Measurements from ENCODE around the gene APBB1IP. TPM values are rescaled to one million over a fixed set of nuclear protein-coding genes. Genes with fewer than 3 reads are reported as not detected.
"Not testable (repeated sequence)": the region's sequence is repeated elsewhere in the genome, so short reads cannot be mapped to it uniquely, and the experiment has no call there.

APBB1IP gene
- polyA plus RNA-seq, 4 donors, result 1.1 to 5.0 (median 1.4) TPM

DNA sequence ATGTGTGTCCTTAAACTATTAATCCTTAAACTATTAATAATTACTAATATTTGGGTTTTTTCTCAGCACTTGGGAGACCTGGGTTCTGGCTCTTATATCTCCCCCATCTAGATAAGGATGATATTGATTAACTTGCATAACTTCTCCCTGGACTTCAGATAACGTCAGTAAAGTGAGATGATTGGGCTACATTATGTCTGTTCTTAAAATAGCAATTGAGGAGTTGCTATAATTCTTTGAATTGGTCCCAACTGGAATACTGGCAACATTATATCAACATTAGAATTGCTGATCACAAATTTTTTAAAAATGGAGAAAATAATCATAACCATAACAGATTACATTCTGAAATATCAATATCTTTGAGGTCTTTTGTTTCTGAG, 1.9 kb downstream of the APBB1IP start:
- no peak for DNase-seq (ENCODE audit: low read depth in 4 of 4, low spot score in 3 of 4)

DNA sequence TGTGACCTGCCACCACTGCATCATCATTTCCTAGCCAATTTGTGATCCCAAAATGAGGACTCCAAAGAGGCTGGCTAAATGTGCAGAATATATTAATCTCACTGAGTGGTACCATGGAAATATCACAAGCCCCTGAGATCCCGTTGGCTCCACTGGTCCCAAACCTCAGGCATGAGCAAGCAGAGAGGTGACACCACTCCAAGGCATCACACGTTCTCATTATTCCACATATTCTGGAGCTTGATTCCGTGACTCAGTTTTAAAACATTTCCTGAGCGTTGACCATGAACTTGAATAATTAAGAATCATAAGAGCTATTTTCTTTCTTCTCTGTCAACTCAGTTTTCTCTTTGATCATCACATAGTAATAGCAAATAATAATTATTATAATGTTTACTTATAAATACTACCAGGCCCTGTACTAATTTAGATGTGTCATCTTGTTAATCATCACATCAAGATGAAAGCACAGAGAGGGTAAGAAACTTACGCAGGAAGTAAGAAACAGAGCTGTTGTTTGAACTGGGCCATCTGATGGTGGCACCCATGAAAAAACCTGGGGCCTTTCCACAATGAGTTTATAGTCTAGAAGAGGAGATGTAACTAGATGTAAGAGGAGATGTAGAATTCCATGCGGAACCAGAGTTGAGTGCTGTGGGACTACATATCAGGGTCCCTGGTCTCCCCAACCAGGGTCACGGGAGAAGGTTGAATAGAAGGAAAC, 3.5 kb downstream of the APBB1IP start:
- DNase-seq (ENCODE audit: low read depth in 4 of 4, low spot score in 3 of 4), result no peak

DNA sequence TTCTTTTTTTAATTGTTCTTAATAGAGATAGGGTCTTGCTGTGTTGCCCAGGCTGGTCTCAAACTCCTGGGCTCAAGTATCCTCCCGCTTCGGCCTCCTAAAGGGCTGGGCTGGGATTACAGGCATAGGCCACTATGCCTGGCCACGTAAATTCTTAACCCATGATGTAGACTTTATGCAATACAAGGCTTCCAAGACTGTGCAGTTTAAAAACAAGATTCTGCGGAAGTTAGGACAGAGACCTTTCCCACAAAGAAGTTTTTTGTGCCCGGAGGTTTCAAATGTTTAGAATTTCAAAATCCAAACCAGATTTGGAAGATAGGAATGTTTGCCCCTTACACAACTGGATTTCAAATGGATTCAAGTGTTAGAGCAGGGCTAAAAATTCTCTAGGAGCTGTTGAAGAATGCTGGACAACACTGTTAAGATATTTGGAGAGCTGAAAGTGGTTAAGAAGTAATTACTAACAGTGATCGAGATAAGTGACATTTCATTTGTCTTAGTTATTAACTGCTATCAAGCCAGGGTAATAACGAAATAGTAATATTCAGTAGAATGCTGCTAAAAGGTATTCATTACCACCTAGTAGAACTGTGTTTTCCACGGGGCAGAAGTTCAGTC, 7.4 kb downstream of the APBB1IP start:
- DNase-seq (ENCODE audit: low read depth in 4 of 4, low spot score in 3 of 4), result no peak

DNA sequence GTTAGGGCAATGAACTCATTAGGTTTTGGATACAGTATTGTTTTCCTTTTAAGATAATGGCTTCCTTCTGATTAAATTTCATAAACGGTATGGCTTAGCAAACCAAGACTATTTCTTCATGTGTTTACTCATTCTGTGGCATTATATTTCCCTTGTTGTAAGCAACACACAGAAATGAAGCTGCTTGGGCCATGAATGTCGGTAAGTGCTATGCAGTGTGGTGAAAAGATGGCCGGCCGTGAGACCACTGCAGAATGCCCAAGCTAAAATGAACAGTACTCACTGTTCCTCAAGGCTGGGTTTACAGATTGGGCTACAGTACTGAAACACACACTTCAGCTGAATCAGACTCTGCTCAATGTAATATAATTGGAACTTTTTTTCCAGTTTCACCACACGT, 8.1 kb downstream of the APBB1IP start:
- DNase-seq (ENCODE audit: low read depth in 4 of 4, low spot score in 3 of 4), result no peak

DNA sequence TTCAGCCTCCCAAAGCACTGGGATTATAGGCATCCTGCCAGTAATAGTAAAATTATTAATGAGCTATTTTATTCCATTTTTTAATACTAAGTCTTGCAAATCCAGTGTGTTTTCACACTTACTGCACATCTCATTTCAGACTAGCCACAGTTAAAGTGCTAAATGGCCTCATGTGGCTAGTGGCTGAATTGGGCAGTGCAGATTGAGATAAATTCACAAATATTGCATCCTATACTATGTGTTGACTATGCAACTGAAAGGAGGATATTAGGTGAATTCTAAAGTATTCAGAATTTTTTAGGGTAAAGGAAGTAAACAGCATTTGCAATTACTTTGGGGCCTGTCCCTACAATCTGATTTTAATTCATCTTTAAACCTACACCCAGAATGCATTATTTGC, 10.2 kb downstream of the APBB1IP start:
- no peak for DNase-seq (ENCODE audit: low read depth in 4 of 4, low spot score in 3 of 4)

DNA sequence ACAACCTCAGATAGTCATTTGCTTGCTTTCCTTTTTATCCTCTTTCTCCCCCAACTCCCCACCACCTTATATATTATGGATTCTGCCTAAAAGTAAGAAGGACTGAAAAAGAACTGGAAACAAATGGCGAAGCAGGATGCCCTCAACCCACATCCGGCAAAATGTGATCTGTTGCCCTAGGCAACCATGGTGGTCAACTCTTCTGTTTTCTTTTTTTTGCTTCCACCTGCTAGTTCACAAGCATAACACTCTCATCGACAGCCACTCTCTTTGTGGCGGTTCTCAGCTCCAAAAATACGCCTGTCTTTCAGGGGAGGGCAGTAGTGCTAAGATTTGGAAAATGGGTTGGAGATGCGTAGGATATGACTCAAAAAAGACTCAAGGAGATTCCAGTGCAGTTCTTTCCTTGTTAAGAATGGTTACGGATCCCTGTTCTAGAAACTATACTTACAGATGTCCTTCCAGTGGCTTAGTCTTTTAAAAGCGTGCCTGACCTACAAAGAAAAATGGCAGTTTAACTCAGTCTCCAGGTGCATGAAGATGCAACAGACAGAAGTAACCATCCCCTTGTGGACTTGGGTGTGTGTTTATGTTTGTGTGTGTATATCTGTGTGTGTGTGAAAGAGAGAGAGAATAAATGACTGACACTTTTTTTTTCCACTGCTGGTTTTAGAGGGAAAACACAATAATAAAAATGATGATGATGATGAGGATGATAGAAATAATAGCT, 10.7 kb downstream of the APBB1IP start:
- DNase-seq (ENCODE audit: low read depth in 4 of 4, low spot score in 3 of 4), result no peak

DNA sequence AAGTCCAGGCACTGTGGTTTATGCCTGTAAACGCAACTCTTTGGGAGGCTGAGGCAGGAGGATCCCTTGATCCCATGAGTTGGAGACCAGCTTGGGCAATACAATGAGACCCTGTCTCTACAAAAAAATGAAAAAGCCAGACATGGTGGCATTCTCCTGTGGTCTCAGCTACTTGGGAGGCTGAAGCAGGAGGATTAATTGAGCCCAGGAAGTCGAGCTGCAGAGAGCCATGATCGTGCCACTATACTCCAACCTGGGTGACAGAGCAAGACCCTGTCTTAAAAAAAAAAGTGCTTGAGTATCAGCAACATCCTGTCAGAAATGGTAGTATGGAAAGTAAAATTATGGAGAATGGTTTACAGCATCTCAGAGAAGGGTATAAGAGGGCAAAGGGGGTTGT, 11.6 kb downstream of the APBB1IP start:
- DNase-seq (ENCODE audit: low read depth in 4 of 4, low spot score in 3 of 4), result no peak

DNA sequence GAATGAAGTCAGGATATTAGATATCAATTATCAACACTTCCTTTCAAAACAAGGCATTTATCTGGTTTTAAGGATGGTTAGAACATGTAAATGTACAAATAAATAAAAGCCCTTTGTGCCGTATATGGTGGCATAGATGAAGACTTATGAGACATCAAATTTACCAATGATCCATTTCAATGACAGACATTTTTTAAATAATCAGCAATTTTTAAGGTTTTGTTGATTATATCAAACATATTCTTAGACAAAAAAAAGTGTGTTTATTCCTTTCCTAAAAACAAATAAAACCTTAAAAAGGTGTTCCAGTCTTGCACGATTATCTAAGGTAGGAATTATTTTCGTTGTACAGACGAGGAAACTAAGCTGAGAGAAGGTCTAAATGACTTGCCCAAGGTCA, 13.8 kb downstream of the APBB1IP start:
- DNase-seq (ENCODE audit: low read depth in 4 of 4, low spot score in 3 of 4), result no peak

DNA sequence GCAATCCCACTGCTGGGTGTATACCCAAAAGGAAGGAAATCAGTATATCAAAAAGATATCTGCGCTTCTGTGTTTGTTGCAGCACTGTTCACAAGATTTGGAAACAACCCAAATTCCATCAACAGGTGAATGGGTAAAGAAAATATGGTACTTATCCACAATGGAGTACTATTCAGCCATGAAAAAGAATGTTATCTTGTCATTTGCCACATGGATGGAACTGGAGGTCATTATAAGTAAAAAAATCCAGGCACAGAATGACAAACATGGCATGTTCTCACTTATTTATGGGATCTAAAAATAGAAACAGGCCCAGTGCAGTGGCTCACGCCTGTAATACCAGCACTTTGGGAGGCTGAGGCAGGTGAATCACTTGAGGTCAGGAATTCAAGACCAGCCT, 15.7 kb downstream of the APBB1IP start:
- no peak for DNase-seq (ENCODE audit: low read depth in 4 of 4, low spot score in 3 of 4)

DNA sequence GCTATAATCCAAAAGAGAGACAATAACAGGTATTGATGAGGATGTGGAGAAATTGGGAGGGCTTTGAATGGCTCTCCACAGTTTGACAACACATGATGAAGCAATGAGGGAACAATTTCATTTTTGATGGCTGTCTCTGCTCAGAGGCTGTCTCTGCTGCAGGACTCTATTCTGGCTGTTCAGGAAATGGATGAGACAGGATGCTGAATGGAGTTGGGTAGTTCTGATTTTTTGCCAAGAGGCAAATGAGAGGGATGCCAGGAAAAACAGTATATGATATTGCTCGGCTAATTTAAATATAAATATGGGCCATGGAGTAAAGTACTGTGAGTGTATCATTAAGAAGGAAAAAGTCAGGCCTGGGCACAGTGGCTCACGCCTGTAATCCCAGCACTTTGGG, 16.8 kb downstream of the APBB1IP start:
- DNase-seq (ENCODE audit: low read depth in 4 of 4, low spot score in 3 of 4), result no peak

DNA sequence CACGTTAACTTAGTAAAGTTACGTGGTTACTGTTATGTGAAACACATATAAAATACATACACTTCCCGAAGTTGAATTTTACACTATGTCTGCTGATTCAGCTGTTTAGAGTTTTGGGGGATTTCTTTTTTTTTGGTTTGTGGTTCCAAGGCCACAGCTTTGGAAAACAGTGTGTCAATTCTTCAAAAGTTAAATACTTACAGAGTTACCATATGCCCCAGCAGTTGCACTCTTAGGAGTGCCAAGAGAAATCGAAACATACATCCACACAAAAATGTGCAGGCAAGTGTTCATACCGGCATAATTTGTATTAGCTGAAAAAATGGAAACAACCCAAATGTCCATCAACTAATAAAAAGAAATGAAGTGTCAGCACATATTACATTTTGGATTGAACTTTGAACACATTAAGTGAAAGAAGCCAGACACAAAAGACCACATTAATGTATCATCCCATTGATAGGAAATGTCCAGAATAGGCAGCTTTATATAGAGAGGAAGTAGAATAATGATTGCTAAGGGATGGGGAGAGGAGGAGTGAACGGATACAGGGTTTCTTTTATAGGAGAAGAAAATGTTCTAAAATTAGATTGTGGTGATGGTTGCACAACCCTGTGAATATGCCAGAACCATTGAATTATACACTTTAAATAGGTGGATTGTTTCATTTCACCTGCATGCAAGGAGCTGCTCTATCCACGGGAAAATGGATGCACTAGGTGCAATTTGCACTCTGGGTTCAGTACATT, 17.6 kb downstream of the APBB1IP start:
- no peak for DNase-seq (ENCODE audit: low read depth in 4 of 4, low spot score in 3 of 4)

DNA sequence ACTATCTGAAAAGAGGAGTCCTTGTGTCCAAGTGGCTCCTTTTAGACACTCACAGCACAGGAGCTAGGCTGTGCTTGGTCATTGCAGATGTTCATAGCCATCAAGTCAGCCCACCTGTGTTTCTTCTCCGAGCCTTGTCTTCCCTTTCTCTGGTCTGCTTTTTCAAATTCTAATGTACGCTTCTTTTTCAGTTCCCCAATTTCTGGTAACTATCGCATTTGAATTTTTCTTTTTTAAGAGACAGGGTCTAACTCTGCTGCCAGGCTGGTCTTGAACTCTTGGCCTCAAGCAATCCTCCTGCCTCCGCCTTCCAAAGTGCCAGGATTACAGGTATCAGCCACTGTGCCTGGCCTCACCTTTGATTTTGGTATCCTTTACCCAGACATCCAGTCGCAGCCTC, 18.9 kb downstream of the APBB1IP start:
- DNase-seq (ENCODE audit: low read depth in 4 of 4, low spot score in 3 of 4), result no peak

DNA sequence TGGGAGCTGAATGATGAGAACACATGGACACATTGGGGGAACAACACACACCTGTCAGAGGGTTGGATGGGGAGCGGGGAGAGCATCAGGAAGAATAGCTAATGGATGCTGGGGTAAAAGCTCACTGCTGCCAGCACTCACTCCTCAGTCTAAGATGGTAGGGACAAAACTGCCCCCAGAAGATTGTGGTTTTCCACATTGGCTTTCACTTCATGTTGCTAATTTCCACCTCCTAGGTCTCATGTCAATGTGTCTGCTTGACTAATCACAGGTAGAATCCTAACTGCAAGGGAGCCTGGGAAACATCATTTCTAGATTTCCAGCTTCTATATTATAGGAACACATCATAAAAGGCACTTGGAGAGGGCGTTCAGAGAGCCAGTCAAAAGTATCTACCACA, 22.6 kb downstream of the APBB1IP start:
- no peak for DNase-seq (ENCODE audit: low read depth in 4 of 4, low spot score in 3 of 4)

DNA sequence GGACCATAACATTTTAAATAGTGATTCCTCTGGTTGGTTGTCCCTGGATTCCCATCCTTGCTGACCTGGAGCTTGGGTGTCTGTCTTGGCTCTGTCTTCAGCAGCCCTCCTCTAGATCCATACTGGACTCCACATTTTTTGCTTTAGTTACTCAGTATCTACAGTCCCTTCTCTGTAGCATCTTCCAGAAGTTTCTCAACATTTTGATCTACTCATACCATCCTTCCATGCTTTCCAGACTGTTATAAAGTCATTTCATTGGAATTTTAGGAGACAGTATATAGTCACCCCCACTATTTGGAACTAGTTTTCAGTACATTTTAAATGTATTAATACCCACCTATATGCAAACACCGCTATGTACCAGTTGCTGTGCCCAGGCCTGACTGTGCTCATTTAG, 25.8 kb downstream of the APBB1IP start:
- DNase-seq (ENCODE audit: low read depth in 4 of 4, low spot score in 3 of 4), result no peak

DNA sequence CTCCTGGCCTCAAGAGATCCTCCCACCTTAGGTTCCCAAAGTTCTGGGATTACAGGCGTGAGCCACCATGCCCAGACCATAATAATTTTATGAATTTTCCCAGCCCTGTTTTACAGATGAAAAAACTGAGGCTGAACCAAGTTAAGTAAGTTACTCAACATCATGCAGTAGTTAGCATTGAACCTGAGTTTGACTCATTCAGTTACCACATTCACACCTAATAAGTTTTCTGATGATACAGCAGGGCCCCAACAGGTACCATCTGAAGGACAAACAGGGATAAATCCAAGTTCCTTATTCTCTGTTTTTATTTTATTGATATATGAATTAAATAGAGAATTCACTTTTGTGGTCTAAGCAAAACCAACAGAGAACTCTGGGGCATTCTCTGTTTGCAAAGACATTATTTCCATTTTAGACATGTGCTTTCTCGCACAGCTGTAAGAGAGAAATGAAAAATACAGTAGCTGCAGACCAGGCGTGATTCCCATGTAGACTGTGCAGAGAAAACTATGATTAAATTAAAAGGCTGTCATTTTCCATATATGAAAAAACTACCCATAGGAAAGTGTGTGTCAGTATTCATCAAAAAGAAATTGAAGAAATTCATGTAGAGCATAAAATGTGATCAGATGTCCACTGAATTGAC, 26.6 kb downstream of the APBB1IP start:
- no peak for DNase-seq (ENCODE audit: low read depth in 4 of 4, low spot score in 3 of 4)

DNA sequence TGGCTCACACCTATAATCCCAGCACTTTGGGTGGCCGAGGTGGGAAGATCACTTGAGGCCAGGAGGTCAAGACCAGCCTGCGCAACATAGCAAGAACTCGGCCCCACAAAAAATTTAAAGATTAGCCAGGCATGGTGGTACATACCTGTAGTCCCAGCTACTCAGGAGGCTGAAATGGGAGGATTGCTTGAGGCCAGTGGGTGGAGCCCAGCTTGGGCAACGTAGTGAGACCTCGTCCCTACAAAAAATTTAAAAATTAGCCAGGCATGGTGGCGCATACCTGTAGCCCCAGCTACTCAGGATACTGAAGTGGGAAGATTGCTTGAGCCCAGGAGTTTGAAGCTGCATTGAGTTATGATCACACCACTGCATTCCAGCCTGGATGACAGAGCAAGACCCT, 28.4 kb downstream of the APBB1IP start:
- DNase-seq (ENCODE audit: low read depth in 4 of 4, low spot score in 3 of 4), result not testable (repeated sequence)

DNA sequence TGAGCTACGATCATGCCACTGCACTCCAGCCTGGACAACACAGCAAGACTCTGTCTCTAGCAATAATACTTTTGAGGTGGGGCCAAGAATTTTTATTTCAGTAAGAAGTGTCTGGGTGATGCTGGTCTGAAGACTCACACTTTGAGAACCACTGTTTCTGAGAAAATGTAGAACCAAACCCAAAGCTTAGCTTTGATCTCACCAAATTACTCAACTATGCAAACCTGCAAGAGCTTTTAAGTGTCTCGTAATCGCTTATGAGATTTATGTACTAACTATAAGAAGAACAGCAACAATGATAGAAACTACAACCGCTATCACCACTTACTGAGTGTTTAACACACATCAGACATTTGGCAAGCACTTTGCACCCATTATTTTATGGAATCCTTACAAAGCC, 29.5 kb downstream of the APBB1IP start:
- no peak for DNase-seq (ENCODE audit: low read depth in 4 of 4, low spot score in 3 of 4)

DNA sequence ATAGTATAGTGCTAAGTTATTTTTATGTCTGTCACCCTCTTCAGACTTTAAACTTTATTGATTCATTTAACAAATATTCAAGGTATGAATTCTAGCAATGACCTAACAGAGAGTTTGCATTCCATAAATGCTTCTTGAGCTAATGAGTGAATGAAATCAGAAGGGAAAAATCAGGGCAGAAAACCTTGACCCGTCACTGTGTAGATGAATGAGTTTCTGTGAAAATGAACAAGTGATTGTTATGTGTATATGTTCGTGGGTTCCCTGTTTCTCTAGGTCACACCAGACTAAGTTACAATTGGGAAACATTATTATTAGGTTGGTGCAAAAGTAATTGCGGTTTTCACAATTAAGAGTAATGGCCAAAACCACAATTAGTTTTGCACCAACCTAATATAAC, 30.1 kb downstream of the APBB1IP start:
- DNase-seq (ENCODE audit: low read depth in 4 of 4, low spot score in 3 of 4), result no peak

DNA sequence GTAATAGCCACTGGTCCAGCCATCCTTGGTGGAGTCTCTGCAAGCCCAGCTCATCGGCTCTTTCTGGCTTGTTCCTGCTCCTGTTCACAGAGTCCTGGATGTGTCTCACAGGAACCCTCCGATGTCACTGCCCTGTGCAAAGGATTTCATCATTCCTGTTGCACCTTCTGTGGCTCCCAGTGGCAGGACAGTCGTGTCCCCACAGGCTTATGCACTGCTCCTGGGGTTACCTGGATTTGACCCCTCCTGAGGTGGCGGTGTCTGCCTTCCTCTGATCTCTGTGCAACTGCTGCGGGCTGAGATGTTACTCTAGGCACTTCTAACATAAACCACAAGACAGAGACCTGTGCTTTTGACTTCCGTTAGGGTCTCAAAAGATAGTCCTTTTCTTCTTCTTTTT, 30.6 kb downstream of the APBB1IP start:
- DNase-seq (ENCODE audit: low read depth in 4 of 4, low spot score in 3 of 4), result no peak

DNA sequence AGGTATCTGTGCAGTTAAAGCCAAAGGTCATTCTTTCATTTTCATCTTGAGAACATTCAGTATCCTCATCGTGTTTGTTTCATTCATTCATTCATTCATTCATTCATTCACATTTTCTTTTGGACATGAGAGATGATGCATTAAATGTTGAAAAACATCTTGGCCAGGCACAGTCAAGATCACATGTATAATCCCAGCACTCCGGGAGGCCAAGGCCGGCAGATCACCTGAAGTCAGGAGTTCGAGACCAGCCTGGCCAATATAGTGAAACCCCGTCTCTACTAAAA, 34.3 kb downstream of the APBB1IP start:
- DNase-seq (ENCODE audit: low read depth in 4 of 4, low spot score in 3 of 4), result no peak

DNA sequence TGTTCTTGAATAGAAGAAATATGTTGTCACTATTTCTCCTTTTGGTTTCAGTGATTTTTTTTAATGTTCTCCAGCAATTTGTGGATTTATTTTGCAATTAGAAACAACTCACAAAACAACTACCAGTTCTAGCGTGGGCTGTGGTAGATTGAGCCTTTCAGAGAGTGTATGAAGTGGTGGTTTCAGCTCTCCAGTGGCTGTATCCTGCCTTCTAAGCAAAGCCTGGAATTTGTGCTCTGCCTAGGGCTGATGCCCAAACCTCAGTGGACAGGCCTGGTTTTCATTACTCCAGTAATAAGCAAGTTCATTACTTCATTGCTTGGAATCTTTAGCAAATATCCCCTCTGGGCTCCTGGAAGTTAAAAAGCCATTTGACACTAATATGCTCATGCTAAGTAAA, 35.9 kb downstream of the APBB1IP start:
- DNase-seq (ENCODE audit: low read depth in 4 of 4, low spot score in 3 of 4), result no peak
